ENCODE measurements around the gene G6PC2.

The G6PC2 gene

GRCh38 chr2:168949324-168949723 is 48.2 kb downstream of the G6PC2 start:
- DNase-seq = no peak

GRCh38 chr2:168951871-168952270 is 50.8 kb downstream of the G6PC2 start:
- DNase-seq = no peak

- DNase-seq = no peak
Observed at GRCh38 chr2:168952424-168952823, 51.3 kb downstream of the G6PC2 start.

- DNase-seq = no peak
Observed at GRCh38 chr2:168954256-168954655, 53.2 kb downstream of the G6PC2 start.

- DNase-seq = no peak
Observed at GRCh38 chr2:168955321-168955720, 54.2 kb downstream of the G6PC2 start.

GRCh38 chr2:168956392-168956791 is 55.3 kb downstream of the G6PC2 start:
- DNase-seq = no peak

Data from stimulated activated CD4-positive, alpha-beta T cell treated with anti-CD3 and anti-CD28 coated beads, Interleukin-4, amount 100 ng/mL, for 1 hour (primary cell).